Erythroblast (primary cell): Measurements from ENCODE around the gene LDHB.
"Not testable (repeated sequence)": the region's sequence is repeated elsewhere in the genome, so short reads cannot be mapped to it uniquely, and the experiment has no call there.

Experiments used
- GATA1 ChIP-seq: IDR thresholded peaks from 2 replicates; pipeline ENCODE4 v1.6.1; 2011; ENCODE audit warnings: low read depth, mild to moderate bottlenecking, control low read depth, low read length, moderate library complexity
- POLR2A ChIP-seq: IDR thresholded peaks from 2 replicates; pipeline ENCODE4 v1.6.1; 2011; ENCODE audit warnings: mild to moderate bottlenecking, low read length

GRCh38 chr12:21661396-21662093 lies 3.9 kb upstream of the LDHB start:
- not testable (repeated sequence) for TF ChIP-seq POLR2A, GATA1
